ENCODE data around the gene PNMA8A. TPM values are rescaled to one million over a fixed set of nuclear protein-coding genes. Genes with fewer than 3 reads are reported as not detected.
A peak's percentile ranks its signal among the peaks of the same experiment; 100 is the strongest.

PNMA8A gene
- total and polyA plus RNA-seq, 2 of the 8 experiments (the other 6 are each of a cell fraction or from before 2014, with no cell fraction given) = 10.0 to 22.8 TPM

GRCh38 chr19:46513461-46514236 is 42.3 kb upstream of the PNMA8A start (continued):
- peak; percentile 26; the same call in 1 of the 2 replicates for TF ChIP-seq TCF12 (IDR thresholded peaks at IDR 0.05; ENCODE audit: low read depth, low read length)
- TF ChIP-seq JUND (IDR thresholded peaks at IDR 0.05; ENCODE audit: low read length) = peak; percentile 36; the same call in 1 of the 2 replicates
- TF ChIP-seq CTCF (IDR thresholded peaks at IDR 0.05; ENCODE audit: control extremely low read depth in 1 of 3, insufficient read depth in 1 of 3, low read depth in 1 of 3, low read length in 3 of 3) = peak; percentile 87 to 98 (median 91)
- peak; percentile 41 for TF ChIP-seq CREB1 (IDR thresholded peaks at IDR 0.05)
- TF ChIP-seq GTF2F1 (IDR thresholded peaks at IDR 0.05; ENCODE audit: borderline replicate concordance, low read depth, low read length) = 0 out of 2 replicates have a peak, but pooled peaks have one; percentile 26
- peak in 1 of 2 experiments; percentile 49; a peak in 1 of 4 replicates for TF ChIP-seq SIN3A (conservative IDR thresholded peaks at IDR 0.05 in 1 of 2, IDR thresholded peaks at IDR 0.05 in 1 of 2; ENCODE audit: low read depth in 1 of 2, low read length in 2 of 2)

Data from H1 (cell line).